GM19328 (cell line): ENCODE measurements around the gene ANKRD60.

Experiments used
- ATAC-seq: cut with Tn5 transposase; IDR thresholded peaks from one replicate; pipeline ENCODE4 v1.9.1; 2021; ENCODE audit warnings: mild to moderate bottlenecking, moderate library complexity; ENCODE audit not compliant: unreplicated experiment

ANKRD60 gene

GRCh38 chr20:58245181-58245891, 16.9 kb upstream of the ANKRD60 start:
- ATAC-seq, result no peak

- no peak for ATAC-seq
Observed at GRCh38 chr20:58244517-58245030, 16.1 kb upstream of the ANKRD60 start.

- ATAC-seq, result no peak
Observed at GRCh38 chr20:58243653-58244410, 15.4 kb upstream of the ANKRD60 start.

GRCh38 chr20:58242824-58243223, 14.4 kb upstream of the ANKRD60 start:
- ATAC-seq, result no peak

- no peak for ATAC-seq
Observed at GRCh38 chr20:58241766-58242465, 13.5 kb upstream of the ANKRD60 start.

GRCh38 chr20:58240471-58240870, 12.0 kb upstream of the ANKRD60 start:
- ATAC-seq, result no peak

GRCh38 chr20:58239216-58239615, 10.8 kb upstream of the ANKRD60 start:
- ATAC-seq, result no peak

GRCh38 chr20:58238490-58238889, 10.0 kb upstream of the ANKRD60 start:
- no peak for ATAC-seq

- no peak for ATAC-seq
Observed at GRCh38 chr20:58237318-58238132, 9.1 kb upstream of the ANKRD60 start.

GRCh38 chr20:58236612-58237317, 8.3 kb upstream of the ANKRD60 start:
- ATAC-seq, result no peak

- no peak for ATAC-seq
Observed at GRCh38 chr20:58235010-58235409, 6.6 kb upstream of the ANKRD60 start.

- no peak for ATAC-seq
Observed at GRCh38 chr20:58233881-58234528, 5.6 kb upstream of the ANKRD60 start.

- ATAC-seq, result no peak
Observed at GRCh38 chr20:58233393-58233792, 4.9 kb upstream of the ANKRD60 start.

- no peak for ATAC-seq
Observed at GRCh38 chr20:58231683-58232082, 3.2 kb upstream of the ANKRD60 start.

- no peak for ATAC-seq
Observed at GRCh38 chr20:58229198-58229798, 845 bp upstream of the ANKRD60 start.

- ATAC-seq, result no peak
Observed at GRCh38 chr20:58228103-58228483, 360 bp downstream of the ANKRD60 start.

GRCh38 chr20:58227391-58228102, 906 bp downstream of the ANKRD60 start:
- no peak for ATAC-seq

GRCh38 chr20:58225452-58226200, 2.8 kb downstream of the ANKRD60 start:
- ATAC-seq, result no peak
